Cardiac fibroblast (primary cell): ENCODE measurements around the gene TRAF3IP3.

Experiments used
- DNase-seq, 2 donors: peaks; one replicate each; pipeline versions ENCODE4 v3.0.0 to v3.0.0-alpha.2; 2010; ENCODE audit warnings: low read depth in 2 of 2
- H3K4me3 ChIP-seq, 2 donors: replicated peaks in 1 of 2; 1 replicate in 1 of 2; 2 replicates in 1 of 2; pipeline ENCODE4 v1.5.1; 2011; ENCODE audit warnings: low read depth in 2 of 2, low read length in 2 of 2, mild to moderate bottlenecking in 2 of 2, moderate library complexity in 1 of 2
- CTCF ChIP-seq: IDR thresholded peaks from one replicate; pipeline ENCODE4 v1.5.1; 2011; ENCODE audit warnings: low read depth, mild to moderate bottlenecking, low read length, inconsistent platforms

TRAF3IP3 gene

GRCh38 chr1:209825591-209826434, 70.0 kb downstream of the TRAF3IP3 start:
- DNase-seq = no peak
- no peak for TF ChIP-seq CTCF
- no peak overlapping the region for H3K4me3 ChIP-seq

GRCh38 chr1:209827384-209828262, 71.8 kb downstream of the TRAF3IP3 start, which contains the start of gene UTP25:
Gene UTP25 (plus strand): TSS chr1:209827972. CDS start chr1:209828064, 92 bp downstream.
- peak; percentile 98 to 99 for DNase-seq
- peak; percentile 81 for TF ChIP-seq CTCF
- peak within 1 kb of the TSS; percentile 85 for H3K4me3 ChIP-seq

GRCh38 chr1:209829716-209830115, 73.9 kb downstream of the TRAF3IP3 start:
- no peak for TF ChIP-seq CTCF
- no peak for DNase-seq
- no peak overlapping the region for H3K4me3 ChIP-seq

- no peak overlapping the region for H3K4me3 ChIP-seq
- DNase-seq = no peak
- TF ChIP-seq CTCF = no peak
These were observed 74.9 kb downstream of the TRAF3IP3 start for GRCh38 chr1:209830722-209831121.

- TF ChIP-seq CTCF = no peak
- DNase-seq = peak in 1 of 2 donors; percentile 78
- H3K4me3 ChIP-seq = no peak overlapping the region
These were observed 75.8 kb downstream of the TRAF3IP3 start for GRCh38 chr1:209831615-209832014.
